ENCODE measurements around the gene SERINC5.

Gene SERINC5

GRCh38 chr5:80068775-80069174, 187.1 kb downstream of the SERINC5 start:
- no peak for DNase-seq (ENCODE audit: low read depth, low spot score)
- H3K4me3 ChIP-seq (ENCODE audit: low read depth, low read length), result no peak overlapping the region
- no peak for TF ChIP-seq CTCF (IDR thresholded peaks at IDR 0.05; ENCODE audit: insufficient read depth, low read length, missing control alignments)
- ChIA-PET POLR2A (no interaction called here), CTCF (interaction anchor here (6.3 kb wide), 1 partner anchor 15 kb away, joined by 57 read pairs; no protein-coding TSS in a partner anchor)

DNA sequence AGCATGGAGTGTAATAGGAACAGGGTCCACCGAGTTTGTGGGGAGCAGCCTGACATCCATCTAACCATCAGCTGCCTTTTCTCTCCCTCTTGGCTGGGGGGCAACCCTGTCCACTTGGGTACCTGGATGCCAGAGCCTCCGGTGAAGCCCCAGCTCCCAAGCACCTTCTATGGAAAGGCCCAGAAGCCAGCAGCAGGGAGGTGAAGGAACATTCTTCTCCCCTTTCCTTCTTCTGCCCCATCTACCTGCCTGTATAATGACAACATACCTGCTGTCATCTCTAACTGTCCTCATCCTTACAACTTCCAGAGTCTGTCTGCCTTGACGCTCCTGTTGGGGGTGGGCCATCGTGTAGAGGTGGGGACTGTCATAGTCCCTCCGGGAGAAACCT, 187.6 kb downstream of the SERINC5 start:
- no peak overlapping the region for H3K4me3 ChIP-seq (ENCODE audit: low read depth, low read length)
- CTCF ChIA-PET, result interaction anchor here (6.3 kb wide), 1 partner anchor 16 kb away, joined by 57 read pairs; no protein-coding TSS in a partner anchor
- POLR2A ChIA-PET, result no interaction called here

DNA sequence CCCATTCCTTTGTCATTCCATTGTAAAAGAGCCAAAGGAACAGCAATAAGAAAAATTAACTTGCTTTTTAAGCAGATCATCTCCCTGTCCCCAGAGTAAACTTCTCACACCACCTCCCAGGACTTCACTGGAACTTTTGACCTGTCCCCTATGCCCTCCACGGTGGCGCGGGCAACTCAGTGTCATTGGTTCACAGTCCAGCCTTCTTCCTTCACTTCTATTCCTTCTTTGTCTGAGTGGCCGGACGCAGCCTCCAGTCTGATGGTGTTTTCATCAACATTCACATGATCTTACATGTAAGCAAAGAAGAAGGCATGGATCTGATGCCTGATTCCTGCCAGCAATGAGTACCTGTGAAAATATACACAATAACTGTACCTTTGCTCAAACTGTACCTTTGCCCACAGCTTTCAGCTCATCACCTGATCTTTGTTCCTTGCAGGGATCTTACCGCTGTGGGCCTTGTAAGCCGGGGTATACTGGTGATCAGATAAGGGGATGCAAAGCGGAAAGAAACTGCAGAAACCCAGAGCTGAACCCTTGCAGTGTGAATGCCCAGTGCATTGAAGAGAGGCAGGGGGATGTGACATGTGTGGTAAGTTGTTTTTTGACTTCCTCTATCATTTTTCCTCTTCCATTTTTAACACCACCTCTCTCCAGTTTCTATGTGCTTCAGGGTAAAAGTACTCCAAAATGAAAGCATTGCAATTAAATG, 188.2 kb downstream of the SERINC5 start:
- no peak for DNase-seq (ENCODE audit: low read depth, low spot score)
- H3K4me3 ChIP-seq (ENCODE audit: low read depth, low read length), result no peak overlapping the region
- CTCF ChIA-PET, result interaction anchor here (1.0 kb wide), 1 partner anchor 16 kb away, joined by 3 read pairs; no protein-coding TSS in a partner anchor
- TF ChIP-seq CTCF (IDR thresholded peaks at IDR 0.05; ENCODE audit: insufficient read depth, low read length, missing control alignments), result no peak
- POLR2A ChIA-PET, result no interaction called here

More for the DNA sequence above, 187.6 kb downstream of the SERINC5 start:
- DNase-seq (ENCODE audit: low read depth, low spot score), result no peak
- no peak for TF ChIP-seq CTCF (IDR thresholded peaks at IDR 0.05; ENCODE audit: insufficient read depth, low read length, missing control alignments)

DNA sequence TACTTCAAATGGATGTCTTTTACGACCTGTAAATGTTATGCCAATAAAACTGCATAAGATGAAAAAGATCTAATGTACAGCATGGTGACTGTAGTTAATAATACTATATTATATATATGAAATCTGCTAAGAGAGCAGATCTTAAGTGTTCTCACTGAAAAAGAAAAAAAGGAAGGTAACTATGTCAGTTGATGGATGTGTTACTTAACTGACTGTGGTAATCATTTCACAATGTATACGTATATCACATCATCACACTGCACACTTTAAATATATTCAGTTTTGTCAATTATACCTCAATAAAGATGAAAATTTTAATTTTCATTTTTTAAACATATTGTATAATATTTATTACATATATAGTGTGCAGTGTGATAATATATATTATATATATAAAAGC, 188.8 kb downstream of the SERINC5 start:
- ChIA-PET CTCF (interaction anchor here (1.0 kb wide), 1 partner anchor 17 kb away, joined by 3 read pairs; no protein-coding TSS in a partner anchor), POLR2A (no interaction called here)
- H3K4me3 ChIP-seq (ENCODE audit: low read depth, low read length), result no peak overlapping the region
- no peak for DNase-seq (ENCODE audit: low read depth, low spot score)
- TF ChIP-seq CTCF (IDR thresholded peaks at IDR 0.05; ENCODE audit: insufficient read depth, low read length, missing control alignments), result no peak

GRCh38 chr5:80064124-80064523, 191.7 kb downstream of the SERINC5 start:
- no peak overlapping the region for H3K4me3 ChIP-seq (ENCODE audit: low read depth, low read length)
- no peak for TF ChIP-seq CTCF (IDR thresholded peaks at IDR 0.05; ENCODE audit: insufficient read depth, low read length, missing control alignments)
- ChIA-PET CTCF (no interaction called here), POLR2A (no interaction called here)
- DNase-seq (ENCODE audit: low read depth, low spot score), result no peak
